HL-60/S4 treated with retinoic acid at 250 ng/mL for 4 days and 3 days (cell line): ENCODE results near the gene VPS13D.

Experiments
- in situ Hi-C: fragments of 300-500 bp; cut with MboI; formaldehyde crosslinking; loops from 2 replicates; pipeline ENCODE4 v1.7.0; 2022; ENCODE audit warnings: low sequenced_read_pairs

The VPS13D gene

GRCh38 chr1:12542616-12543592 is 313.1 kb downstream of the VPS13D start:
- in situ Hi-C loops, result no loop called here

- in situ Hi-C loops, result no loop called here
Observed at GRCh38 chr1:12543740-12544154, 313.9 kb downstream of the VPS13D start.

- in situ Hi-C loops, result no loop called here
Observed at GRCh38 chr1:12544357-12544756, 314.5 kb downstream of the VPS13D start.

DNA sequence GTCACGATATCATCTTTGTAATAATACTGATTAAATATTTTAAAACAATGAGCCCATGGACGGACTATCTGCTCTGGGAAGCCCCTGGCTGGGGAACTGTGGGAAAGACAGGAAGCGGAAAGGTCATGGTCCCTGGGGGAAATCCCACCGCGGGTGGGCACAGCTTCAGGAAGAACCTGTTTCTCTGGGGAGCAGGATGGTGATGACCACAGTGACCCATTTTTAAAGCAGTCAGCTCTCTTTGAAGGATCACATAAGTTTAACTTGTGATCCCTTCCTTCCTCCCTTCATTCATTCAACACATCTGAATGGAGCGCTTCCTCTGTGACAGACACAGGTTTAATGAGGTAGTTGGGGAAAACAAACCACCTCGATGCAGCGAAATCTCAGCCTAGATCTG is 315.2 kb downstream of the VPS13D start:
- in situ Hi-C loops, result no loop called here

DNA sequence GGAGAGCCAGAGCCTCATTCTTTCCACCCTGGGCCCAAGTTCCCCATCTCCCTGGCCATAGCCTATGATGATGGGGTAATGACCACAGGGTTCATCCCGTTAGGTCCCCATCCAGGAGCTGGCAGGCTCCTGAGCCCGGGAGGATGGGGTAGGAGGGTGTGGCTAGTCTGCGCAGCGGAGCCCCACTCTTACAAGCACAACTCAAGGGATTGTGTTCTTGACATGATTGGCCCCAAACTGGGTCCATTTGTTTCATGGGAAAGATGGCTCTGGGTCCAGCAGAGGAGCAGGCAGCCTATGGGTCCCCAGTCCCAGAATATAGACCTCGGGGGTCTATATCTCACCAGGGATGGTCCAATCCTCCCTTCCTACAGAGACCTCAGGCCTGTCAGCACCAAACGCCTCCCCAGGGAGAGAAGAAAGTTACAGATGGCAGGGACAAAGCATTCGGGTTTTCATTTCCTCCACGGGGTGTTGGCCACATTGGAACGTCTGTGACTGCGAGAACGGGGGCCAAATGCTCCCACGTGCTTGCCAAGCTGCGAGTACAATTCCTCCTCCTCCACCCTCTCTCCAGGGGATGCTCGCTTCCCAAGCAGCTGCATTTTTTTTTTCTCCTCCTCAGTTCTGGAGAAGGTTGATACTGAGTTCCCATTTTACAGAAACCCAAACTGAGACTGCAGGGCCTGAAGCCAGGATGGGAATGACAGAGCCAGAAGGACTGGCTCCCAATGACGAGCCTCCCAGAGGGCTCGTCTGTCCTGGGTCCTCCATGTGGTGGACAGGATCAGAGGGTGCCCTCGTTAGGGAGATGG is 317.1 kb downstream of the VPS13D start:
- in situ Hi-C loops, result no loop called here

GRCh38 chr1:12547586-12548225 is 317.9 kb downstream of the VPS13D start:
- in situ Hi-C loops, result no loop called here

DNA sequence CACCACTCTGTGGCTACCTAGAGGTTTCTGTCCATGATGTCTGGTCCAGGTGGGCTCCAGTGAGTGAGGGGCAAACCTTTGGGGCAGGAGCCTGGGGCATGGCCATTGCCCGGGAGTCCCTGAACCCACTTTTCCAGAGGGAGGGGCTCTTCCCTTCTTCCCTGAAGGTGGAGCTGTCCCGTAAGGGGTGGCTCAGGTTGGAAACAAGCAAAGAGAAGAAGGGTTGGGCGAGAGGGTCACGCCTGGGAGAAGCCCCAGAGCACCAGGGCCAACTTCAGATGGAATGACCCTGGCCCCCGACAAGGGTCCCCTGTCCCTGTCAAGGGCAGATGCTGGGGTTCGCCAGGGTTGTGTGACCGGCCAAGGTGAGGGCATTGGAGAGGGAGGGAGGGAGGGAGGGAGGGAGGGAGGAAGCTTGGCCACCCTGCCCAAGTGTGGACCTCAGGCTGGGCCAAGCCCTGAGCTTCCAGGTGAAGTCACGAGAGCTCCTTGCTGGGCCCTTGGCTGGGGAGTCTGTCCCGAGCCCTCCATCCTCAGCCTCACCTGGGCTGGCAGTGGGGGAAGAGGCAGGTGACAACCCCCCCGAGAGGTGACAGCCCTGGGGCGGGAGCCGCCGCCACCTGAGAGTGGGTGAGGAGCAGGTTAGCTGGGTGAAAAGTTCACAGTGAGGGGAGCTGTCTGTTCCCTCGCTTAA is 318.6 kb downstream of the VPS13D start:
- in situ Hi-C loops, result no loop called here

DNA sequence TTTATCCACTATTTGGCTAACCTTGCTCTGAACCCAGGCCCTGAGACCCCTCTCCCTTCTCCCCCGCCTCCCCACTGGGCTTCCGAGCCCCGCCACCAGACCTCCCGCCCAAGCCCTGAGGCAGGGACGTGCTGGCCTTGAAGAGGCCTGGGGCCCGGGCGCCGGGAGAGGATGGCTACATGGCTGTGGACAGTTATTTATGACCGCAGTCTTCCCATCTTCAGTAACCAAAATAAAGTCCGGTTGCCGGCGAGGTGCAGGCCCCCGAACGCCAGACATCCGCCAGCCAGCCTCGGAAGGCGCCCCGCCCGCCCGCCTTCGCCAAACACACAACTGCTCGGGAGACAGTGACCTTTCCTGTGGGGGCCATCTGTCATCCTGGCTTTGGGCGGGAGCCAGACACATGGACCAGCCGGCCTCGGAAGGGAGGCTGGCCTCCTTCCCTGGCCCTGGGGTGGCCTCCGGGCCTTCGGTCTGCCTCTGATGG is 319.2 kb downstream of the VPS13D start:
- in situ Hi-C loops, result no loop called here

DNA sequence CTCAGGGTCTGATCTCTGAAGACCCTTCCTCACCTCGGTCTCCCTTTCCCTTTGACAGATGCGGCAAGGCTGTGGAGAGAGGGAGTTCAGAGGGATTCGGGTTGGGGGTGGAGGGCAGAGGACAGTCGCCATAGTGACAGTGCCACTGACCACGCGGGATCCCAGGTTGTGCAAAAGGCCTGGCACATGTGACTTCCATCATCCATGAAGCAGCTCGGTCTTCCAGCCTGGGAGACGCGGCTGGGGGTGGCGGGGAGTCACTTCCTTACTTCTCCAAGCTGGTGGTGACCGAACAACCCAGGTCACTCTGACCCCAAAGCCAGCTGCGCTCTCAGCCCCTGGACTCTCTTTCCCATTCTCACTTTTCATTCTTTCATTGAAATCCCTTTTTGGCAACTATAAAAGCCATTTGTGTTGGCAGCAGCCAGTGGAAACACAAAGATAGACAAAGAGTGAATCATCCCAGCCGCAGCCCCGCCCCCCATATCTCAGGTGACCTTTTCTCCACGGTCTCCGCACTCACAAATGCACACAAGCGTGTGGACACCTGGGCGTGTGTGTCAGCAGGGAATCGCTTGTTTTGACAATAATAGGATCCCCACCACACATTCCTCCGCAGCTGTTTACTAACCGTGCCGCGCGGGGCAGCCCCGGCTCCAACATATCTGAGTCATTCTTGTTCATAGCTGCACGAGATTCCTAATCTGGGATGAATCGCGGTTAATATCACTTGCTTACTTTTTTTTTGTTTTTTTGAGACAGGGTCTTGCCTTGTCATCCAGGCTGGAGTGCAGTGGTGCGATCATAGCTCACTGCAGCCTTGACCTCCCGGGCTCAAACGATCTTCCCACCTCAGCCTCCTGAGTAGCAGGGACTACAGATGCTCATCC is 319.9 kb downstream of the VPS13D start:
- in situ Hi-C loops, result no loop called here

DNA sequence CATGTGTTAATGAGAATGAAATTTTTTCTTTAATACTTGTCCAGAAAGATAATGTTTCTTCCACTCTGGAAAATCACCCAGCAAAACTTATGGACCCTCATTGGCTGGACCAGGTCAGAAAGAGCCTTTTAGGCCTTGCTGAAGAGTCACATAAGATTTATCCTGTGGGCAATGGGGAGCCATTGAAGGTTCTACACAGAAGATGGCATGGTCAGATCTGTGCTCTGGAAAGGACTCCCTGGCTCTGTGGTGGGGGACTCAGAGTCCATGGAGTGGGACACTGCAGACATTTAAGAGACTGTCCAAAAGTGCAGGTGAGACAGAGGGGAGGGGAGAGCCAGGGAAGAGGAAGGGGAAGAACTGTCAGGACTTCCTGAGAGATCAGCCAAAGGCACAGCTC is 321.8 kb downstream of the VPS13D start:
- in situ Hi-C loops, result no loop called here

DNA sequence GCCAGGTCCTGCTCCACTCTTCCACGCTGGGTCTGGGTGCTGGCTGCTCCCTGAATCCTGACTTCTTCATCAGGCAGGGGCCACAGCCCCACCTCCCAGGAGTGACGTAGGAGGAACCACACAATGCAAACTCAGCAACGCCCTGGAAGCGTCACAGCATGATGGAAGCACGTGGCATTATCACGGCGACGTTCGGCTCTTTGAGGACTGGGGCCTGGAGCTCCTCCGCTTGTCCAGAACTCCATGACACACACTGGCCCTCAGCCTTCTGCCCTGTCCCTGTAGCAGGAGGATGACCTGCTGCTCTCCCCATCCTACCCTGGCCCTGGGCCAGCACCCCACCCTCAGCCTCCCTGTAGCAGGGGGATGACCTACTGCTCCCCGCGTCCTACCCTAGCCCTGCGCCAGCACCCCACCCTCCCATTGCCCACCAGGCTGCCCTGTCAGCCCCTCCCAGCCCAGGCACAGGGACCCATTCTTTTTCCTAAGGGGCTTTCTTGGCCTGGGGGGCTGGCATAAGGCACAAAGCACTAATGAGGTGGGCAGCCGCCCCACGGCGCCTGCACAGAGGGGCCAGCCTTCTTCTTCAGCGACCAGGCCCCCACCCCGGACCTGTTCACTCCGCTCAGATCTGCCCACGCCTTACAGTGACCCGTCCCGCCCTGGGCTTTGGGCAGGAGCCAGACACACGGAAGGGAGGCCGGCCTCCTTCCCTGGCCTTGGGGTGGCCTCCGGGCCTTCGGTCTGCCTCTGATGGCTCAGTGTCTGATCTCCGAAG is 322.5 kb downstream of the VPS13D start:
- in situ Hi-C loops, result no loop called here

- in situ Hi-C loops, result no loop called here
Observed at GRCh38 chr1:12552951-12553921, 323.4 kb downstream of the VPS13D start.

GRCh38 chr1:12553963-12554362 is 324.1 kb downstream of the VPS13D start:
- in situ Hi-C loops, result no loop called here

DNA sequence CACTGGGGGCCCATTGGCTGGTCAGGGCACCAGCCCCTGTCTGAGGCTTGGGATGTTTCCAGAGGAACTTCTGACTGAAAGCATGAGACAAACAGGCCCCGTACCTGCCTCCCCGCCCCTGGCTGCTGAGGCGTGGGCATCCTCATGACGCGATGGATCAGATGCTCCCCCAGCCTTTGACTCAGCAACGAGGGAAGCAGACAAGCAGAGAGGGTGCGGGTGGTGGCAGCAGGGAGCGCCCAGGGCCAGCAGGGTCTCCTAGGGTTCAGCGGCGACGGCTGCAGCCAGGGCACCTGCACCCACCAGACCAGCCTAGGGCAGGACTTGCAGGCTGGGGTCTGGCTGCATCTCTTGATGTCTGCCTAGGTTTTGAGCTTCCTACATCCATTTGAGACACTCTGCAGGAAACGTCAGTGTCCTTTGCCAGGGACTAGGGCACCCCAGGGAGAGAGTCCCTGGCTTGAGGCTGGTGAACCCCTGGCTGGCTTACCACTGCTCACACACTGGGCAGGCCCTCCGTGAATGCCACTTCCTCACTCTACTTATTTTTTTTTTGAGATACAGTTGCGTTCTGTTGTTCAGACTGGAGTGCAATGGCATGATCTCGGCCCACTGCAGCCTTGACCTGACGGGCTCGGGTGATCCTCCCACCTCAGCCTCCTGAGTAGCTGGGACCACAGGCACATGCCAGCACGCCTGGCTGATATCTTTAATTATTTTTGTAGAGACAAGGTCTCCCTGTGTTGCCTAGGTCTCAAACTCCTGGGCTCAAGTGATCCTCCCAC is 324.9 kb downstream of the VPS13D start:
- in situ Hi-C loops, result no loop called here

GRCh38 chr1:12555411-12556367 is 325.9 kb downstream of the VPS13D start:
- in situ Hi-C loops, result no loop called here
